Ovary (tissue), 3 donors: ENCODE measurements around the gene PPM1D.

ENCODE experiments used
- CTCF ChIP-seq, 3 donors: fragments of 450-650 bp in 2 of 3; fragments of 200-600 bp in 1 of 3; IDR thresholded peaks; one replicate each; pipeline versions ENCODE4 v1.5.1 to v1.8.0; 2016 to 2022; ENCODE audit warnings: antibody characterized with exemption in 3 of 3, mild to moderate bottlenecking in 1 of 3
- POLR2A ChIP-seq: fragments of 450-650 bp; IDR thresholded peaks from one replicate; pipeline ENCODE4 v1.6.1; 2017; ENCODE audit warnings: antibody characterized with exemption, mild to moderate bottlenecking, moderate library complexity
- donor health status: DM: no; HTN: no; CAD: no.

- no peak for TF ChIP-seq CTCF (IDR thresholded peaks at IDR 0.05)
- no peak for TF ChIP-seq POLR2A
Measured at GRCh38 chr17:60557805-60558204, 42.2 kb upstream of the PPM1D start.
